NCI-H510A (cell line): ENCODE data around the gene ACSL3.
"Not testable (repeated sequence)": the region's sequence is repeated elsewhere in the genome, so short reads cannot be mapped to it uniquely, and the experiment has no call there.

Experiments
- DNase-seq: peaks from one replicate; lab custom pipeline; 2025; lab: John Stamatoyannopoulos, UW

ACSL3 gene

GRCh38 chr2:222976521-222977061, 115.8 kb downstream of the ACSL3 start:
- DNase-seq = no peak

- DNase-seq = no peak
These were observed 116.3 kb downstream of the ACSL3 start for GRCh38 chr2:222977121-222977520.

GRCh38 chr2:222978850-222979249, 118.0 kb downstream of the ACSL3 start:
- no peak for DNase-seq

GRCh38 chr2:222979484-222979883, 118.6 kb downstream of the ACSL3 start:
- no peak for DNase-seq

- peak; percentile 72 for DNase-seq
These were observed 121.4 kb downstream of the ACSL3 start for GRCh38 chr2:222982010-222982908.

- no peak for DNase-seq
These were observed 122.1 kb downstream of the ACSL3 start for GRCh38 chr2:222982909-222983265.

GRCh38 chr2:222984908-222985307, 124.1 kb downstream of the ACSL3 start:
- no peak for DNase-seq

GRCh38 chr2:222989431-222989830, 128.6 kb downstream of the ACSL3 start:
- DNase-seq = no peak

GRCh38 chr2:222990206-222990605, 129.4 kb downstream of the ACSL3 start:
- DNase-seq = not testable (repeated sequence)

- DNase-seq = no peak
These were observed 131.3 kb downstream of the ACSL3 start for GRCh38 chr2:222992137-222992536.
